ENCODE results near the gene AGAP3. TPM values are rescaled to one million over a fixed set of nuclear protein-coding genes. Genes with fewer than 3 reads are reported as not detected.
A peak's percentile ranks its signal among the peaks of the same experiment; 100 is the strongest.

The AGAP3 gene
- total and polyA plus RNA-seq, 9 donors, result 22.3 to 125 (median 79.9) TPM

- DNase-seq, result peak in 4 of 5 donors; percentile 30 to 58 (median 57)
- peaks cover 28% of the 10 kb centered on the region for H3K4me1 ChIP-seq (ENCODE audit: insufficient read depth)
- no peak for TF ChIP-seq EP300 (IDR thresholded peaks at IDR 0.05)
- TF ChIP-seq POLR2A (IDR thresholded peaks at IDR 0.05), result no peak
- TF ChIP-seq CTCF (IDR thresholded peaks at IDR 0.05), result no peak
- peak overlapping the region; percentile 63 for H3K4me3 ChIP-seq
- no peaks in the 10 kb centered on the region for H3K9me3 ChIP-seq
- intact Hi-C loops (cut with DNase I), result loop anchor here in 1 of 4 donors (2.0 kb wide), 1 partner anchor 22 kb away; no protein-coding TSS in a partner anchor
- no peaks in the 10 kb centered on the region for H3K27me3 ChIP-seq
- WGBS, 3 donors, result 48 to 57% (median 51%) methylated on average over 42 of the region's 42 CpGs
- peak overlapping the region; percentile 63 to 85 for H3K27ac ChIP-seq
- H3K36me3 ChIP-seq, result no peaks in the 10 kb centered on the region
Observed at GRCh38 chr7:151082141-151083070, 3.9 kb upstream of the AGAP3 start.

DNA sequence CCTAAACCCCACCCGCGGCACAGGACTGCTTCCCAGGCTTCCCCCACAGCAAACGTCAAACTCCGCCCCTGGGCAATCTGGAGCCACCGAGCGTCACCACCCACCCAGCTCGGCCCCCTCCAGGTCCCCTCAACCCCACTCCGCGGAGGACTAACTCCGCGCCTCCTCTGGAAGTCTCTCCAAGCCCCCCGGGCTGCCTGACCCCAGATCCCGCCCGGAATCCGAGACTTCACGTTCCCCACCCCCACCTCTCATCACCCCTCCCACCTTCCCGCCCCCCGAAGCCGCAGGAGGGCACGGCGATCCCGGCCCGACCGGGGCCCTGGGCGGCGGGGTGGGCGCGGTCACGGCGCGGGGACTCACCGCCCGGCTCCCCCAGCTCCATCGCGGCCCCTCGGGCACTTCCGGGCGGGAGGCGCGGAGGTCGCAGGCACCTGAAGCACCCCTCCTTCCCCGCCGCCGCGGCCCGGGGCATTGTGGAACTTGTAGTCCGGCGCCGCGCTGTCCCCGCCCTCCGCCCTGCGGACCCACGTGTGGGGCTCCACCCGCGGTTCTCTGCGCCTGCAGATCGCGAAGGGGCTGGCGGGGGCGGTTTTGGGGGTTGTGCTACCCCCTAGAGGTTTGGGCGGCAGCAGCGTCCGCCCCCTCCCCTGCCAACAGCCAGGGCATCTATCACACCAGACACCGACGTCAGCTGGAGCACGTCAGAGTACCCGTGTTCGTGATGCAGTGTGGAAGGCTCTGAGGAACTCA is 3.0 kb upstream of the AGAP3 start, which contains the start of gene TMUB1:
TSS of gene TMUB1 (minus strand) at position 423 of the 753 bp plus-strand sequence. CDS start 930 bp downstream, outside the sequence.
- intact Hi-C loops (cut with DNase I), result loop anchor here in 1 of 4 donors (2.0 kb wide), 1 partner anchor 22 kb away; no protein-coding TSS in a partner anchor
- peaks cover 36% of the 10 kb centered on the region for H3K4me1 ChIP-seq (ENCODE audit: insufficient read depth)
- TF ChIP-seq POLR2A (IDR thresholded peaks at IDR 0.05) (peak; percentile 47), EP300 (IDR thresholded peaks at IDR 0.05) (no peak)

GRCh38 chr7:151083824-151084160 is 2.5 kb upstream of the AGAP3 start:
- Histone ChIP-seq H3K27ac (peak overlapping the region in 1 of 2 donors; percentile 85), H3K4me1 (ENCODE audit: insufficient read depth) (peaks cover 35% of the 10 kb centered on the region), H3K4me3 (peak overlapping the region; percentile 63), H3K9me3 (no peaks in the 10 kb centered on the region), H3K36me3 (no peaks in the 10 kb centered on the region), H3K27me3 (no peaks in the 10 kb centered on the region)
- TF ChIP-seq CTCF (IDR thresholded peaks at IDR 0.05) (no peak), EP300 (IDR thresholded peaks at IDR 0.05) (no peak), POLR2A (IDR thresholded peaks at IDR 0.05) (no peak)
- WGBS, 3 donors, result 20 to 29% (median 28%) methylated on average over 3 of the region's 3 CpGs
- no peak for DNase-seq
- intact Hi-C loops (cut with DNase I), result loop anchor here in 1 of 4 donors (2.0 kb wide), 1 partner anchor 23 kb away; no protein-coding TSS in a partner anchor

More for the DNA sequence above, 3.0 kb upstream of the AGAP3 start, which contains the start of gene TMUB1:
- peak within 1 kb of the TSS; percentile 63 for H3K4me3 ChIP-seq
- H3K27me3 ChIP-seq, result no peaks in the 10 kb centered on the region
- H3K27ac ChIP-seq, result peak within 1 kb of the TSS; percentile 63 to 85
- WGBS, 3 donors, result 0 to 1% (median 1%) methylated on average over 57 to 69 of the region's 69 CpGs
- peak; percentile 79 to 87 (median 84) for DNase-seq
- no peaks in the 10 kb centered on the region for H3K9me3 ChIP-seq
- no peaks in the 10 kb centered on the region for H3K36me3 ChIP-seq

GRCh38 chr7:151085329-151085690 is 965 bp upstream of the AGAP3 start:
- WGBS, 3 donors, result 26 to 44% (median 37%) methylated on average over 5 of the region's 5 CpGs
- H3K4me1 ChIP-seq (ENCODE audit: insufficient read depth), result peaks cover 40% of the 10 kb centered on the region
- no peaks in the 10 kb centered on the region for H3K9me3 ChIP-seq
- H3K4me3 ChIP-seq, result no peak overlapping the region
- DNase-seq, result peak in 2 of 5 donors; percentile 37 to 47
- no peaks in the 10 kb centered on the region for H3K27me3 ChIP-seq
- peak overlapping the region in 1 of 2 donors; percentile 61 for H3K27ac ChIP-seq
- H3K36me3 ChIP-seq, result no peaks in the 10 kb centered on the region
- intact Hi-C loops (cut with DNase I), result no loop called here
- TF ChIP-seq EP300 (IDR thresholded peaks at IDR 0.05) (no peak), POLR2A (IDR thresholded peaks at IDR 0.05) (no peak), CTCF (IDR thresholded peaks at IDR 0.05) (no peak)

Measured in ovary (tissue), 9 donors.